Measurements from ENCODE around the gene LMBR1.
"Not testable (repeated sequence)": the region's sequence is repeated elsewhere in the genome, so short reads cannot be mapped to it uniquely, and the experiment has no call there.

Gene LMBR1

GRCh38 chr7:156754201-156754600 lies 138.8 kb downstream of the LMBR1 start:
- no peak for DNase-seq (ENCODE audit: low read depth in 2 of 2)

GRCh38 chr7:156753630-156754029 lies 139.4 kb downstream of the LMBR1 start:
- DNase-seq (ENCODE audit: low read depth in 2 of 2): no peak

- no peak for DNase-seq (ENCODE audit: low read depth in 2 of 2)
Observed at GRCh38 chr7:156753229-156753560, 139.8 kb downstream of the LMBR1 start.

- DNase-seq (ENCODE audit: low read depth in 2 of 2): no peak
Observed at GRCh38 chr7:156752367-156753228, 140.4 kb downstream of the LMBR1 start.

- peak; percentile 20 to 40 for DNase-seq (ENCODE audit: low read depth in 2 of 2)
Observed at GRCh38 chr7:156751319-156751718, 141.7 kb downstream of the LMBR1 start.

GRCh38 chr7:156747718-156748117 lies 145.3 kb downstream of the LMBR1 start:
- DNase-seq (ENCODE audit: low read depth in 2 of 2): no peak

GRCh38 chr7:156746891-156747290 lies 146.1 kb downstream of the LMBR1 start:
- no peak for DNase-seq (ENCODE audit: low read depth in 2 of 2)

GRCh38 chr7:156739596-156739995 lies 153.4 kb downstream of the LMBR1 start:
- no peak for DNase-seq (ENCODE audit: low read depth in 2 of 2)

GRCh38 chr7:156735851-156736250 lies 157.1 kb downstream of the LMBR1 start:
- no peak for DNase-seq (ENCODE audit: low read depth in 2 of 2)

- DNase-seq (ENCODE audit: low read depth in 2 of 2): no peak
Observed at GRCh38 chr7:156733638-156734037, 159.3 kb downstream of the LMBR1 start.

GRCh38 chr7:156732091-156732625 lies 160.8 kb downstream of the LMBR1 start:
- no peak for DNase-seq (ENCODE audit: low read depth in 2 of 2)

- DNase-seq (ENCODE audit: low read depth in 2 of 2): no peak
Observed at GRCh38 chr7:156731651-156732050, 161.3 kb downstream of the LMBR1 start.

GRCh38 chr7:156725936-156726335 lies 167.0 kb downstream of the LMBR1 start:
- DNase-seq (ENCODE audit: low read depth in 2 of 2): no peak

GRCh38 chr7:156725073-156725472 lies 167.9 kb downstream of the LMBR1 start:
- DNase-seq (ENCODE audit: low read depth in 2 of 2): no peak

GRCh38 chr7:156722043-156722826 lies 170.7 kb downstream of the LMBR1 start:
- no peak for DNase-seq (ENCODE audit: low read depth in 2 of 2)

- DNase-seq (ENCODE audit: low read depth in 2 of 2): no peak
Observed at GRCh38 chr7:156703773-156704482, 189.1 kb downstream of the LMBR1 start.

GRCh38 chr7:156703209-156703608 lies 189.8 kb downstream of the LMBR1 start:
- DNase-seq (ENCODE audit: low read depth in 2 of 2): no peak

- DNase-seq (ENCODE audit: low read depth in 2 of 2): no peak
Observed at GRCh38 chr7:156702399-156702798, 190.6 kb downstream of the LMBR1 start.

- not testable (repeated sequence) for DNase-seq (ENCODE audit: low read depth in 2 of 2)
Observed at GRCh38 chr7:156701787-156702186, 191.2 kb downstream of the LMBR1 start.

GRCh38 chr7:156698512-156698911 lies 194.5 kb downstream of the LMBR1 start:
- DNase-seq (ENCODE audit: low read depth in 2 of 2): not testable (repeated sequence)

- not testable (repeated sequence) for DNase-seq (ENCODE audit: low read depth in 2 of 2)
Observed at GRCh38 chr7:156697283-156697682, 195.7 kb downstream of the LMBR1 start.

- DNase-seq (ENCODE audit: low read depth in 2 of 2): no peak
Observed at GRCh38 chr7:156693627-156694026, 199.4 kb downstream of the LMBR1 start.

Data from stimulated activated CD4-positive, alpha-beta T cell treated with anti-CD3 and anti-CD28 coated beads, Interleukin-4, amount 100 ng/mL, for 48 hours (primary cell).